Suppressor macrophage treated with lipopolysaccharide for 4 hours (primary cell): ENCODE measurements around the gene CPSF2.
"Not testable (repeated sequence)": the region's sequence is repeated elsewhere in the genome, so short reads cannot be mapped to it uniquely, and the experiment has no call there.

Experiments used
- DNase-seq: peaks from one replicate; pipeline ENCODE4 v3.0.0-alpha.2; 2020

The CPSF2 gene

GRCh38 chr14:92160619-92161018, 38.9 kb downstream of the CPSF2 start:
- DNase-seq: peak; percentile 79

GRCh38 chr14:92161521-92161920, 39.8 kb downstream of the CPSF2 start:
- DNase-seq: no peak

GRCh38 chr14:92164958-92165357, 43.2 kb downstream of the CPSF2 start:
- DNase-seq: no peak

GRCh38 chr14:92173668-92174067, 51.9 kb downstream of the CPSF2 start:
- no peak for DNase-seq

GRCh38 chr14:92175811-92176210, 54.0 kb downstream of the CPSF2 start:
- DNase-seq: no peak

GRCh38 chr14:92176476-92176875, 54.7 kb downstream of the CPSF2 start:
- no peak for DNase-seq

GRCh38 chr14:92179178-92179577, 57.4 kb downstream of the CPSF2 start:
- DNase-seq: not testable (repeated sequence)

GRCh38 chr14:92185559-92185958, 63.8 kb downstream of the CPSF2 start:
- DNase-seq: peak; percentile 3

- not testable (repeated sequence) for DNase-seq
Observed at GRCh38 chr14:92187616-92188015, 65.8 kb downstream of the CPSF2 start.

- DNase-seq: no peak
Observed at GRCh38 chr14:92190768-92191167, 69.0 kb downstream of the CPSF2 start.

GRCh38 chr14:92198804-92199203, 77.0 kb downstream of the CPSF2 start:
- DNase-seq: no peak

- no peak for DNase-seq
Observed at GRCh38 chr14:92199763-92200162, 78.0 kb downstream of the CPSF2 start.

- DNase-seq: no peak
Observed at GRCh38 chr14:92203116-92203515, 81.3 kb downstream of the CPSF2 start.

GRCh38 chr14:92204792-92205191, 83.0 kb downstream of the CPSF2 start:
- DNase-seq: no peak

GRCh38 chr14:92207012-92207927, 85.5 kb downstream of the CPSF2 start:
- DNase-seq: no peak

GRCh38 chr14:92207928-92208265, 86.1 kb downstream of the CPSF2 start:
- DNase-seq: no peak

GRCh38 chr14:92209141-92209540, 87.4 kb downstream of the CPSF2 start:
- no peak for DNase-seq

GRCh38 chr14:92213125-92213524, 91.4 kb downstream of the CPSF2 start:
- not testable (repeated sequence) for DNase-seq

GRCh38 chr14:92215579-92215978, 93.8 kb downstream of the CPSF2 start:
- peak; percentile 24 for DNase-seq

GRCh38 chr14:92217936-92218335, 96.2 kb downstream of the CPSF2 start:
- no peak for DNase-seq
